ENCODE results near the gene MYD88. TPM values are rescaled to one million over a fixed set of nuclear protein-coding genes. Genes with fewer than 3 reads are reported as not detected.

MYD88 gene
- total and polyA plus RNA-seq, 5 donors = 8.4 to 19.8 (median 12.7) TPM

- H3K9me3 ChIP-seq (ENCODE audit: control insufficient read depth, low read length) = no peaks in the 10 kb centered on the region
- intact Hi-C loops (cut with DNase I) = no loop called here
- H3K27me3 ChIP-seq (ENCODE audit: control insufficient read depth, insufficient read depth) = no peaks in the 10 kb centered on the region
- ATAC-seq (no peak), DNase-seq (no peak)
- no peaks in the 10 kb centered on the region for H3K4me1 ChIP-seq (ENCODE audit: control insufficient read depth, insufficient read depth, low read length)
- WGBS = 77% methylated on average over 5 of the region's 5 CpGs
- H3K27ac ChIP-seq (ENCODE audit: low read length) = no peak overlapping the region
- H3K4me3 ChIP-seq (ENCODE audit: low read length) = no peak overlapping the region
Measured at GRCh38 chr3:38148311-38148882, 9.9 kb downstream of the MYD88 start.

GRCh38 chr3:38149708-38150107, 11.2 kb downstream of the MYD88 start:
- Histone ChIP-seq H3K4me3 (ENCODE audit: low read length) (no peak overlapping the region), H3K27ac (ENCODE audit: low read length) (no peak overlapping the region), H3K9me3 (ENCODE audit: control insufficient read depth, low read length) (no peaks in the 10 kb centered on the region), H3K4me1 (ENCODE audit: control insufficient read depth, insufficient read depth, low read length) (no peaks in the 10 kb centered on the region), H3K27me3 (ENCODE audit: control insufficient read depth, insufficient read depth) (no peaks in the 10 kb centered on the region)
- ATAC-seq = peak in 1 of 2 donors; percentile 31
- 51% methylated on average over 3 of the region's 3 CpGs for WGBS
- no peak for DNase-seq
- intact Hi-C loops (cut with DNase I) = no loop called here

- Histone ChIP-seq H3K4me3 (ENCODE audit: low read length) (no peak overlapping the region), H3K27me3 (ENCODE audit: control insufficient read depth, insufficient read depth) (no peaks in the 10 kb centered on the region), H3K9me3 (ENCODE audit: control insufficient read depth, low read length) (no peaks in the 10 kb centered on the region), H3K27ac (ENCODE audit: low read length) (no peak overlapping the region), H3K4me1 (ENCODE audit: control insufficient read depth, insufficient read depth, low read length) (no peaks in the 10 kb centered on the region)
- 79% methylated on average over 3 of the region's 3 CpGs for WGBS
- ATAC-seq (no peak), DNase-seq (no peak)
- intact Hi-C loops (cut with DNase I) = no loop called here
Measured at GRCh38 chr3:38150780-38151528, 12.5 kb downstream of the MYD88 start.

GRCh38 chr3:38151667-38152265, 13.3 kb downstream of the MYD88 start:
- no peaks in the 10 kb centered on the region for H3K4me1 ChIP-seq (ENCODE audit: control insufficient read depth, insufficient read depth, low read length)
- ATAC-seq (no peak), DNase-seq (no peak)
- 90% methylated on average over 3 of the region's 3 CpGs for WGBS
- intact Hi-C loops (cut with DNase I) = no loop called here
- no peaks in the 10 kb centered on the region for H3K9me3 ChIP-seq (ENCODE audit: control insufficient read depth, low read length)
- H3K4me3 ChIP-seq (ENCODE audit: low read length) = no peak overlapping the region
- no peak overlapping the region for H3K27ac ChIP-seq (ENCODE audit: low read length)
- H3K27me3 ChIP-seq (ENCODE audit: control insufficient read depth, insufficient read depth) = no peaks in the 10 kb centered on the region

GRCh38 chr3:38152609-38153008, 14.1 kb downstream of the MYD88 start:
- no peak for ATAC-seq
- no peak for DNase-seq
- intact Hi-C loops (cut with DNase I) = no loop called here
- no peaks in the 10 kb centered on the region for H3K27me3 ChIP-seq (ENCODE audit: control insufficient read depth, insufficient read depth)
- H3K27ac ChIP-seq (ENCODE audit: low read length) = no peak overlapping the region
- no peaks in the 10 kb centered on the region for H3K4me1 ChIP-seq (ENCODE audit: control insufficient read depth, insufficient read depth, low read length)
- H3K4me3 ChIP-seq (ENCODE audit: low read length) = no peak overlapping the region
- no peaks in the 10 kb centered on the region for H3K9me3 ChIP-seq (ENCODE audit: control insufficient read depth, low read length)
- WGBS = 93% methylated on average over 2 of the region's 2 CpGs

- H3K4me3 ChIP-seq (ENCODE audit: low read length) = no peak overlapping the region
- DNase-seq (no peak), ATAC-seq (no peak)
- H3K27me3 ChIP-seq (ENCODE audit: control insufficient read depth, insufficient read depth) = no peaks in the 10 kb centered on the region
- H3K27ac ChIP-seq (ENCODE audit: low read length) = no peak overlapping the region
- intact Hi-C loops (cut with DNase I) = no loop called here
- H3K4me1 ChIP-seq (ENCODE audit: control insufficient read depth, insufficient read depth, low read length) = no peaks in the 10 kb centered on the region
- no peaks in the 10 kb centered on the region for H3K9me3 ChIP-seq (ENCODE audit: control insufficient read depth, low read length)
- 96% methylated on average over 2 of the region's 2 CpGs for WGBS
Measured at GRCh38 chr3:38153221-38153620, 14.8 kb downstream of the MYD88 start.

GRCh38 chr3:38154033-38154494, 15.6 kb downstream of the MYD88 start:
- DNase-seq (no peak), ATAC-seq (peak in 1 of 2 donors; percentile 37)
- Histone ChIP-seq H3K27me3 (ENCODE audit: control insufficient read depth, insufficient read depth) (no peaks in the 10 kb centered on the region), H3K4me3 (ENCODE audit: low read length) (no peak overlapping the region), H3K9me3 (ENCODE audit: control insufficient read depth, low read length) (no peaks in the 10 kb centered on the region), H3K4me1 (ENCODE audit: control insufficient read depth, insufficient read depth, low read length) (no peaks in the 10 kb centered on the region), H3K27ac (ENCODE audit: low read length) (no peak overlapping the region)
- intact Hi-C loops (cut with DNase I) = no loop called here
- WGBS = 83% methylated on average over 2 of the region's 2 CpGs

- ATAC-seq (no peak), DNase-seq (no peak)
- 56% methylated on average over 2 of the region's 2 CpGs for WGBS
- H3K9me3 ChIP-seq (ENCODE audit: control insufficient read depth, low read length) = no peaks in the 10 kb centered on the region
- H3K27ac ChIP-seq (ENCODE audit: low read length) = no peak overlapping the region
- intact Hi-C loops (cut with DNase I) = no loop called here
- no peaks in the 10 kb centered on the region for H3K27me3 ChIP-seq (ENCODE audit: control insufficient read depth, insufficient read depth)
- H3K4me3 ChIP-seq (ENCODE audit: low read length) = no peak overlapping the region
- no peaks in the 10 kb centered on the region for H3K4me1 ChIP-seq (ENCODE audit: control insufficient read depth, insufficient read depth, low read length)
Measured at GRCh38 chr3:38154625-38155255, 16.3 kb downstream of the MYD88 start.

GRCh38 chr3:38155825-38156224, 17.4 kb downstream of the MYD88 start:
- Histone ChIP-seq H3K27ac (ENCODE audit: low read length) (no peak overlapping the region), H3K4me3 (ENCODE audit: low read length) (no peak overlapping the region), H3K9me3 (ENCODE audit: control insufficient read depth, low read length) (no peaks in the 10 kb centered on the region), H3K4me1 (ENCODE audit: control insufficient read depth, insufficient read depth, low read length) (no peaks in the 10 kb centered on the region), H3K27me3 (ENCODE audit: control insufficient read depth, insufficient read depth) (no peaks in the 10 kb centered on the region)
- 93% methylated on average over 2 of the region's 2 CpGs for WGBS
- ATAC-seq (no peak), DNase-seq (no peak)
- intact Hi-C loops (cut with DNase I) = no loop called here

- H3K4me3 ChIP-seq (ENCODE audit: low read length) = no peak overlapping the region
- intact Hi-C loops (cut with DNase I) = no loop called here
- ATAC-seq (no peak), DNase-seq (no peak)
- no peaks in the 10 kb centered on the region for H3K4me1 ChIP-seq (ENCODE audit: control insufficient read depth, insufficient read depth, low read length)
- no peaks in the 10 kb centered on the region for H3K27me3 ChIP-seq (ENCODE audit: control insufficient read depth, insufficient read depth)
- no peak overlapping the region for H3K27ac ChIP-seq (ENCODE audit: low read length)
- WGBS = 97% methylated on average over 2 of the region's 2 CpGs
- no peaks in the 10 kb centered on the region for H3K9me3 ChIP-seq (ENCODE audit: control insufficient read depth, low read length)
Measured at GRCh38 chr3:38157117-38157516, 18.7 kb downstream of the MYD88 start.

- ATAC-seq = no peak
- no peaks in the 10 kb centered on the region for H3K4me1 ChIP-seq (ENCODE audit: control insufficient read depth, insufficient read depth, low read length)
- H3K4me3 ChIP-seq (ENCODE audit: low read length) = no peak overlapping the region
- no peaks in the 10 kb centered on the region for H3K9me3 ChIP-seq (ENCODE audit: control insufficient read depth, low read length)
- intact Hi-C loops (cut with DNase I) = no loop called here
- DNase-seq = no peak
- no peaks in the 10 kb centered on the region for H3K27me3 ChIP-seq (ENCODE audit: control insufficient read depth, insufficient read depth)
- 72% methylated on average over 3 of the region's 3 CpGs for WGBS
- no peak overlapping the region for H3K27ac ChIP-seq (ENCODE audit: low read length)
Measured at GRCh38 chr3:38157595-38157994, 19.1 kb downstream of the MYD88 start.
